Activated T-helper 1 cell treated with Interleukin-2 at 50 U/mL for 16 hours (primary cell): ENCODE data around the gene USP17L29.
"Not testable (repeated sequence)": the region's sequence is repeated elsewhere in the genome, so short reads cannot be mapped to it uniquely, and the experiment has no call there.

Experiments used
- DNase-seq: peaks from one replicate; pipeline ENCODE4 v3.0.0-alpha.2; 2020; ENCODE audit warnings: low read depth

The USP17L29 gene, protein sequence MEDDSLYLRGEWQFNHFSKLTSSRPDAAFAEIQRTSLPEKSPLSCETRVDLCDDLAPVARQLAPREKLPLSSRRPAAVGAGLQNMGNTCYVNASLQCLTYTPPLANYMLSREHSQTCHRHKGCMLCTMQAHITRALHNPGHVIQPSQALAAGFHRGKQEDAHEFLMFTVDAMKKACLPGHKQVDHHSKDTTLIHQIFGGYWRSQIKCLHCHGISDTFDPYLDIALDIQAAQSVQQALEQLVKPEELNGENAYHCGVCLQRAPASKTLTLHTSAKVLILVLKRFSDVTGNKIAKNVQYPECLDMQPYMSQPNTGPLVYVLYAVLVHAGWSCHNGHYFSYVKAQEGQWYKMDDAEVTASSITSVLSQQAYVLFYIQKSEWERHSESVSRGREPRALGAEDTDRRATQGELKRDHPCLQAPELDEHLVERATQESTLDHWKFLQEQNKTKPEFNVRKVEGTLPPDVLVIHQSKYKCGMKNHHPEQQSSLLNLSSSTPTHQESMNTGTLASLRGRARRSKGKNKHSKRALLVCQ

GRCh38 chr4:9353338-9353737, at the start of gene USP17L29:
Gene USP17L29, plus strand, starts transcription at chr4:9353638. Its CDS starts 0 bp downstream, at chr4:9353638.
- not testable (repeated sequence) for DNase-seq

DNA sequence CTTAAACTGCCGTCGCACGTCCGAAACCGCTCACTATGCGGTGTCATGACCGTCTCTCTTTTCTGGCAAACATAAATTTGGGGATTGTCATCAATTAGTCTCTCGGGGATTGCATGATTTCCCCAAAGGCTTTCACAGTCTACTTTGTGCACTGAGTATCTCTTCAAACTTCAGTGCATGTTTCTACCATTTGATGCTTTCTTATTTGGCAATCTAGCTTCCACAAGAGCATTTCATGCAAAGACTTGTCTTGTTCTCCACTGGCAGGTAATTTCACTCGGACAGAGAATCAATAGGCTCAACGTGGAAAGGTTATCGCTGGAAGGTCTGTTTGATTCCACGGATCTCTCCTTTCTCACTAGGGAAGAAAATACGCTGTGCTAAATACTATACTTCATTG, 29.2 kb upstream of the USP17L29 start:
- not testable (repeated sequence) for DNase-seq

DNA sequence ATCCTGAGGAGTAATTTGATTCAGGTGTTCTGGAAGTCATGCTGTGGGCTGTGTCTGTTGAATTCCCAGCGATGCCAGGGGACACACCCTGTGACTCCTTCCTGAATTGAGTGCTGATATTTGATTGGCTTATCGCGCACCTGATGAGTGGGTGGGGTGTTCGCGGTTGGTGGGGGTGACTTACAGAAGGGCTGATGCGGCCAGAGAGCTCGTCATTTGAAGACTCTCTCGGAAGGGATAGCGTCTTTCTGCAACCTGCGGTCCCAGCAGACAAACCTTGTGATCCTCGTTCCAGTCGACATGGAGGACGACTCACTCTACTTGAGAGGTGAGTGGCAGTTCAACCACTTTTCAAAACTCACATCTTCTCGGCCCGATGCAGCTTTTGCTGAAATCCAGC, 28.6 kb upstream of the USP17L29 start, which contains the start of gene USP17L24:
USP17L24 (plus strand) TSS at position 301 of the 400 bp plus-strand sequence; CDS start at position 301, 0 bp downstream.
- DNase-seq = not testable (repeated sequence)

DNA sequence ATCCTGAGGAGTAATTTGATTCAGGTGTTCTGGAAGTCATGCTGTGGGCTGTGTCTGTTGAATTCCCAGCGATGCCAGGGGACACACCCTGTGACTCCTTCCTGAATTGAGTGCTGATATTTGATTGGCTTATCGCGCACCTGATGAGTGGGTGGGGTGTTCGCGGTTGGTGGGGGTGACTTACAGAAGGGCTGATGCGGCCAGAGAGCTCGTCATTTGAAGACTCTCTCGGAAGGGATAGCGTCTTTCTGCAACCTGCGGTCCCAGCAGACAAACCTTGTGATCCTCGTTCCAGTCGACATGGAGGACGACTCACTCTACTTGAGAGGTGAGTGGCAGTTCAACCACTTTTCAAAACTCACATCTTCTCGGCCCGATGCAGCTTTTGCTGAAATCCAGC, 23.8 kb upstream of the USP17L29 start, which contains the start of gene USP17L25:
USP17L25 (plus strand) TSS at position 301 of the 400 bp plus-strand sequence; CDS start at position 301, 0 bp downstream.
- not testable (repeated sequence) for DNase-seq

DNA sequence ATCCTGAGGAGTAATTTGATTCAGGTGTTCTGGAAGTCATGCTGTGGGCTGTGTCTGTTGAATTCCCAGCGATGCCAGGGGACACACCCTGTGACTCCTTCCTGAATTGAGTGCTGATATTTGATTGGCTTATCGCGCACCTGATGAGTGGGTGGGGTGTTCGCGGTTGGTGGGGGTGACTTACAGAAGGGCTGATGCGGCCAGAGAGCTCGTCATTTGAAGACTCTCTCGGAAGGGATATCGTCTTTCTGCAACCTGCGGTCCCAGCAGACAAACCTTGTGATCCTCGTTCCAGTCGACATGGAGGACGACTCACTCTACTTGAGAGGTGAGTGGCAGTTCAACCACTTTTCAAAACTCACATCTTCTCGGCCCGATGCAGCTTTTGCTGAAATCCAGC, 19.1 kb upstream of the USP17L29 start, which contains the start of gene USP17L26:
USP17L26 (plus strand) TSS at position 301 of the 400 bp plus-strand sequence; CDS start at position 301, 0 bp downstream.
- DNase-seq = not testable (repeated sequence)

GRCh38 chr4:9339103-9339502, 14.3 kb upstream of the USP17L29 start, which contains the start of gene USP17L5:
Gene USP17L5, plus strand, starts transcription at chr4:9339403. Its CDS starts 0 bp downstream, at chr4:9339403.
- DNase-seq = not testable (repeated sequence)

GRCh38 chr4:9343848-9344247, 9.6 kb upstream of the USP17L29 start, which contains the start of gene USP17L27:
Gene USP17L27, plus strand, starts transcription at chr4:9344148. Its CDS starts 0 bp downstream, at chr4:9344148.
- not testable (repeated sequence) for DNase-seq

GRCh38 chr4:9348593-9348992, 4.8 kb upstream of the USP17L29 start, which contains the start of gene USP17L28:
Gene USP17L28, plus strand, starts transcription at chr4:9348893. Its CDS starts 0 bp downstream, at chr4:9348893.
- not testable (repeated sequence) for DNase-seq

DNA sequence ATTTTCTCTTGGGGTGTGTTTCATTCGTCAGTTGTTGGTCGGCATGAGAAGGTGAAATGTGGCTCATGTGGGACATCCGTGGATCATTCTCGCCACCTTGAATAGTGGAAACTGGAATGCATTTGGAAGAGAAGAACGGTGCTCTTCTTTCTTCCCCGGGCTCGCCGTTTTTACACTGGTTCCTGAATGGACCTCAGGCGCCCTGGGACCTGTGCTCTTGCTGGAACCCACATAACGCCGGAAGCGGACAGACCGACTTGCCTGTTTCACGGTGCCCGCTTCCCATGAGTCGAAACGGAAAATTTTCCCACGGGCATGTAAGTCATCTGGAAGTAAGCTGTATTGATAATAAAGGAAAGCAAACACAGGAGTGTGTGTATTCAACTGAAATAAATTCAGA, 2.6 kb upstream of the USP17L29 start:
- DNase-seq = not testable (repeated sequence)

DNA sequence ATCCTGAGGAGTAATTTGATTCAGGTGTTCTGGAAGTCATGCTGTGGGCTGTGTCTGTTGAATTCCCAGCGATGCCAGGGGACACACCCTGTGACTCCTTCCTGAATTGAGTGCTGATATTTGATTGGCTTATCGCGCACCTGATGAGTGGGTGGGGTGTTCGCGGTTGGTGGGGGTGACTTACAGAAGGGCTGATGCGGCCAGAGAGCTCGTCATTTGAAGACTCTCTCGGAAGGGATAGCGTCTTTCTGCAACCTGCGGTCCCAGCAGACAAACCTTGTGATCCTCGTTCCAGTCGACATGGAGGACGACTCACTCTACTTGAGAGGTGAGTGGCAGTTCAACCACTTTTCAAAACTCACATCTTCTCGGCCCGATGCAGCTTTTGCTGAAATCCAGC, 9.4 kb downstream of the USP17L29 start, which contains the start of gene USP17L30:
USP17L30 (plus strand) TSS at position 301 of the 400 bp plus-strand sequence; CDS start at position 301, 0 bp downstream.
- not testable (repeated sequence) for DNase-seq

DNA sequence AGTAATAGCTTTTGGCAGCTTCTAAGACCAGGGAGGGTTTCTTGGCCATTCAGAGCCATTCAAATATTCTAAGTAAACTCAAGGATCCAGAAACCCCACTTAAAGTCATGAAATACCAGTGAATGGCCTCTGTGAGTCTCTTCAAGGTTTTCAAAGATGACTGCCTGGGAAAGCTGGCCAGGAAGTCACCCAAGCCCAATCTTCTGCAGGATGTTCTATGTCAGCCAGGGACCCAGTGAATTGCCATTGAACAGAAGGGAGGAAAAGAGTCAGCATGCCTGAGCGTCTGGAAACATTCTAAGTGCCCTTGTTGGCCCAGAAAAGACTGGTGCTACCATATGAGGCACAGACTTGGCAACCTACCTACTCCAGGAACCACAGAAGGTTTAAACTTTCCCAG, 26.4 kb downstream of the USP17L29 start:
- not testable (repeated sequence) for DNase-seq

GRCh38 chr4:9381012-9381534, 27.6 kb downstream of the USP17L29 start:
- DNase-seq = peak; percentile 4

- no peak for DNase-seq
Observed at GRCh38 chr4:9384126-9384525, 30.7 kb downstream of the USP17L29 start.

- not testable (repeated sequence) for DNase-seq
Observed at GRCh38 chr4:9389001-9389400, 35.6 kb downstream of the USP17L29 start.
